GM19099 (cell line): Measurements from ENCODE around the gene EFHC2.

Source experiments
- POLR2A ChIP-seq: IDR thresholded peaks from 3 replicates; pipeline ENCODE4 v1.6.1; 2011; ENCODE audit warnings: low read depth; ENCODE audit not compliant: insufficient read length; ENCODE audit errors: extremely low read depth

The EFHC2 gene

DNA sequence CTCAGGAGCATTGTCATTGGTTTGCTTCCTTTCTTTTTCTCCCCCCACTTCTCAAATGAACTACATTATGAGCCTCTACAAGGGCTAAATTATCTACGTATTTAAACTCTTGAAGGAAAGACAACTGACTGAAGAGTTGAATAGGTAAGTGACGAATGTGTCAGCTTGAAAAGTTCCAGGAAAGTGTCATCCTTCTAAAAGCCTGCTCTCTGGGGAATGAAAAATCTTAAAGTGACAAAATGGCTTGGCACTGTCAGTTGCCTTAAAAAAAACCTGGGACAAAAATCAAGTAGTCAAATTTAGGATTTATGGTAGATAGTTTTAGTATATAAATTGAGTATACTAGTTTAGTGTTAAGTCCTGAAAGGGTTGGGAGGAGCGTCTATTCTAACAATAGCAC is 196.3 kb downstream of the EFHC2 start:
- no peak for TF ChIP-seq POLR2A

DNA sequence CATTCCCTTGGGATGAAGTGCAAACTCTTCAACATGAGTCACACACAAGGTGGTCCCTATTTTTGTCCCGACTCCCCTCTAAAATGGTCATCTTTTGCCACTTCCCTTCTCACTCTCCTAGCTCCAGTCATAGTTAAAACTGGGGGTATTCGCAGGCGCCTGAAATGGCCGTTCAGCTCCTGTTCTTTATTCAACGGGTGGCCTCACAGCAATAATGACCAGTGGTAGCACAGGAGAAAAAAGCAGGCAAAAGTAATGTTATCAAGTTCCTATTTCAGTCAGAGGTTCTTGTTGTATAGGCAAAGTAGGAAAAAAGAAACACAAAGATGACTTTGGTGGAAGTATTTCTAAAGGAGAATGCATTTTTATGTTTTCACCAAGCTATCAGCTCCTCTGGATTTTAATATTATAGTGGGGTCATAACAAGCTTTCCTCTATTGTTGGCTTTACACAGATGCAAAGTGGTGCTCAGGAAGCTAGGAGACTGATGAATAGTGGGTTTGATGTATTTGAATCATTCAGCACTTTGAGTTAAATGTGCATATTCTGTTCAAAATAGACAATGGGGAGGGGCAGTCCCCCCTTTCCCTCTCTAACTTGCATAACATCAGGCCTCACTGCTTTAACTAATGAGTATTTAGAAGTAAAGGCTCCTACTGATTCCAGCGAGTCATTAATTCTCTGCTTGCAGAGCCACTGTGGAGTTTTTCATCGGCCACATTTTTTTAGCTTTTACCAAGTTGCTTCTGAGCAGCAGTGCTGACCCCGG is 199.1 kb downstream of the EFHC2 start:
- no peak for TF ChIP-seq POLR2A

DNA sequence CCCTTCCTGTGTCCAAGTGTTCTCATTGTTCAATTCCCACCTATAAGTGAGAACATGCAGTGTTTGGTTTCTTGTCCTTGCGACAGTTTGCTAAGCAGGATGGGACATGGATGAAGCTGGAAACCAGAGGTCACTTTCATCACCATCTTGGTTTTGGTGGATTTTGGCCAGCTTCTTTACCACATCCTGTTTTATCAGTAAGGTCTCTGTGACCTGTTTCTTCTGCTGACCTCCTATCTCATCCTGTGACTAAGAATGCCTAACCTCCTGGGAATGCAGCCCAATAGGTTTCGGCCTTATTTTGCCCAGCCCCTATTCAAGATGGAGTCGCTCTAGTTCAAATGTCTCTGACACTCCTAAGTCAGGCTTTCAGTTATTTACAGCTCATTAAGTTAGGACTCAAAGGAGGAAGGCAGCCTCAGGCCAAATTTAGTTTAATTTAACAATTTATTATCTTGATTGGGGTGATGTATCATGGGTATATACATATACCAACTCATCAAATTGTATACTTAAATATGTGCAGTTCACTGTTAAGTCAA is 200.3 kb downstream of the EFHC2 start:
- TF ChIP-seq POLR2A, result no peak

DNA sequence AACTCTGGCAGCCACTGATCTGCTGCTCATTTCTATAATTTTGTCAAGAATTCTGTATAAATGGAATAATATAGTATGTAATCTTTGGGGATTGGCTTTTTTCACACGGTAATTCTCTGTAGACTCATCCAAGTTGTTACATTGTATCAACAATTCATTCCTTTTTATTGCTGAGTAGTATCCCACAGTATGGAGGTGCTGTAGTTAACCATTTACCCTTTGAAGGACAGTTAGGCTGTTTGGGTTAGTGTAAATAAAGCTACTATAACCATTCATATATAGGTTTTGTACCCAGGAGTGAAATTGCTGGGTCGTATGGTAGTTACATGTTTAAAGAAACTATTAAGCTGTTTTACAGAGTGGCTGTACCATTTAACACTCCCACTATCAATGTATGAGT is 213.3 kb downstream of the EFHC2 start:
- no peak for TF ChIP-seq POLR2A

DNA sequence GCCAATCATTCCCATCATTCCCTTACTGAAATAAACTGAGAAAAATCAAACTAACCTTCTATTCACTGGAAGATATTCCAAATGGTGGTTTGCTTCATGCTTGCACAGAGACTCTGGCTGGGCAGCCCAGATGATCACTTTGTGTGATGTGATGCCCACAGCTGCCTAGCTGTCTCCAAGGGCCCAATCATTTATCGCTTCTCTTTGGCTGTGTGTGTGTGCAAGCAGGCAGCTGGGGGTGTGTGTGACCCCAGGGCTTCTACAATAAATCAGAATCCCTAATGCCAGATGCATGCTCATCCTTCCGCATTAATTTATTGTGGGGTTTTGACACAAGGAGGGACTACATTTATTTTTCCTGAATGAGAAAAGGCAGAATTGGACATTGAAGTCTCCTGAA is 230.1 kb downstream of the EFHC2 start:
- TF ChIP-seq POLR2A, result no peak

DNA sequence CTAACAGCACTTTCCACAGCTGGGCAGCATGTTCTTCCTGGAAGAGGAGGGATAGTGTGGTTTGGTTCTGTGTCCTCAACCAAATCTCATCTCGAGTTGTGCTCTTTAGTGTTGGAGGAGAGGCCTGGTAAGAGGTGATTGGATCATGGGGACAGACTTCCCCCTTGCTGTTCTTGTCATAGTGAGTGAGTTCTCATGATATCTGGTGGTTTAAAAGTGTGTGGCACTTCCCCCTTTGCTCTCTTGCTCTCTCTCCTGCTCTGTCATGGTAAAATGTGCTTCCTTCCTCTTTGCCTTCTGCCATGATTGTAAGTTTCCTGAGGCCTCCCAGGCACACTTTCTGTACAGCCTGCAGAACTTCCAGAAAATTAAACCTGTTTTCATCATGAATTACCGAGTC is 236.6 kb downstream of the EFHC2 start:
- TF ChIP-seq POLR2A, result no peak

DNA sequence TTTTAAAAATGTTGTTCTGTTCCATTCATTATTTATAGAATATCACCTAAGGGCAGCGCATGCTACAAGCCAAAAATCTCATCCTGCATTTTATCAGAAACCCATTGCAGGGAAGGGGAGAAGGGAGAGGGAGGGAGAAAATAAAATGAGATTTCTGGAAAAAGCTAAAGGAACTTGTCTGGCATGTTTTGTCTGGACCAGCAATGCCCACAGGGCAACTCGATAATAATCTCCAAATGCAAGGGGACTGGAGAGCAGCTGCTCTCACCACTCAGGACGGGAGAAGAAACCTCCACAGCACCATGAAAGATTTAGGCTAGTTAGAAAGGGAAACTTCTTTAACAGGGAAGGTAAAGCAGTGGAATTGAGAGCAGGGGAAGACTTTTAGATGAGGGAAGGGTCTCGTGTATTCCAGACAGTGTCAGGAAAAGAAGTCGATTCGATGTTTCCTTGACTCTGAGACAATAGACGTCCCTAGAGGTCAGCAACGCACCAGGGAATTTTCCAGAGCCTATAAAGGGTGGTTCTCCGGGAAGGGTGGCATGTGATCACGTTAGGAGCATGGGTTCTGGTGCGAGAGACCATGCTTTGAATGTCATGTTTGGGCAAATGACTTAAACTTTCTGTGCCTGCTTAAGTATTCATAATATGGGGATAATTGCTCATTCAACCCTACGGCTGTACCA is 238.1 kb downstream of the EFHC2 start:
- TF ChIP-seq POLR2A, result no peak

DNA sequence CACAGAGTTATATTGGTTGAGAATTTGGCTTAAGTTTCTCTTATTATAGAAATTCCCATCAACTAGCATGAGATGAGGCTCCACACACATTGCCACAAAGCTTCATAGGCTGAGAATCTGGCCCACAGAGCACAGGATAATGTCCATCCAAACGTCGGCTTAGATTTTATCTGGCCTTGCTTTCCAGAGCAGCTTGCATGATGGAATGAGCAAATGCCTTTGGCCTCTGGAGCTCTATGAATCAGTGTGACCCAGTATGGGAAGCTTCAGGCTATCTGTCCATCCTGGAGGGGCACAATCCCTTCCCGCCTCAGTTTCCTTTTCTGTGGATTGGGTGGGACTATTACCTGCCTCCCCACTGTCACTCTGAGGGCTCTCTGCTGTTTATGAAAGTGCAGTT is 238.8 kb downstream of the EFHC2 start:
- no peak for TF ChIP-seq POLR2A

DNA sequence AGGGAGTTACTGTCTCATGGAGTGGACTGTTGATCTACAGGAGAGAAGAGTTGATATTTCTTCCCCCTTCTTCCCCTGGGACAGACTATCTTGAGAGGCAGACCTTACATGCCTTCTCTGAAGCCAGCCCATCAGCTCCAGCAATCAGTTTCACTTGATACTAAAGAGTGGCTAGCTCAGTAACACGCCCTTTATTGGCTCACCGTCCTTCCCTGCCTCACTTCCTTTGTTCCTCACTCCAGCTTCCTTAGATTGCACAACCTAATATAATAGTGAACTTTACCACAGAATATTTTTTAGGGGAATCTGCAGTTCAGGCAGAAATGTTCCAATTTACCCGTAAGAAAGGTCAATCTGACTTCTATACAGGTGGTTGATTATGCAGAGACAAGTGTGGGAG is 242.2 kb downstream of the EFHC2 start:
- TF ChIP-seq POLR2A, result no peak

DNA sequence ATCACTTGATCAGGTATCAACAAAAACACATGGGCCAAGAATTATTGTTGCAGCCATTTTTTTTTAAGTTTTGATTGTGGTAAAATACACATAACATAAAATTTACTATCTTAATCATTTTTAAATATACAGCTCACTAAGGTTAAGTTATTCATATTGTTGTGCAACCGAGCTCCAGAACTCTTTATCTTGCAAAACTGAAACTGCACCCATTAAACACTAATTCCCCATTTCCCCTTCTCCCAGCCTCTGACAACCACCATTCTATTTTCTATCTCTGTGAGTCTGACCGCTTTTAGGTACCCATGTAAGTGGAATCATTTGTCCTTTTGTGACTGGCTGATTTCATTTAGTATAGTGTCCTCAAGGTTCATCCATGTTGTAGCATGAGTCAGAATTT is 244.1 kb downstream of the EFHC2 start:
- TF ChIP-seq POLR2A, result no peak
